ENCODE results near the gene TMEM132A.

DNA sequence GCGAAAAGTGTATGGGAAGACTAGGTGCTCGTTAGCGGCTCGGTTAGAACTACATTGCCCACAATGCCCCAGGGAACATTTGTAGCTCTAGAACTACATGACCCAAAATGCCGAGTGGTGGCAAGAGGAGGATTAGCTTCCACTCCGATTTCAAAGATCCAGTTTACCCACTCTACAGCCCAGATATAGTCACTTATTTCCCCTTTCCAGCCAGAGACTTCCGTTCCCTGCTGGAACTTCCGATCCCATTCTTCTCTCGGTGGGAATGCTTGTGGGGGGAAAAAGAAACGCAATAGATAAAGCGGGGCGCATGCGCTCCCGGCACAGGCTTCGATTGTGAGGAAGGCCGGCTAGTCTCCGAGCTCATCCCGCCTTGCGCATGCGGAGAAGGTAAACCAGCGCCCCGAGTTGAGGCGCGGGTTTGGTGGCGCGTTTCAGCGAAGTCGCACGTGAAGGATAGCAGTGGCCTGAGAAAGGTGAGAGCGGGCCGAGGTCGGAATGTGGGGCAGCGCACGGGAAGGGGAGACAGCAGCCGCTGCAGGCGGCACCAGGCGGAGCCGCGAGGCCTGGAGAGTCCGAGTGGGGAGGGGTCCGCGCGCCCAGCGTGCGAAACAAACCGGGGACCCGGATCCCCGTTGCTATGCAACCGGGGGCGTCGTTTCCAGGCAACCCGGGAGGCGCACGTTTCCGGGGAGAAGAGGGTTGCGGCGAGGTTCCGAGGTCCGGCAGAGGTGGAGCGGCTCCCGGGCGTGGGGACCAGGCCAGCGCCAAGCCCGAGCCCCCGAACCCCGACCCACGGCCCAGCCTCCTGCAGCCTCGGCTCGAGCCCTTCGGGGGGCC, 10.2 kb upstream of the TMEM132A start, which contains the start of gene TMEM109:
- peak; percentile 37; the same call in 1 of the 2 replicates for TF ChIP-seq POLR2A (IDR thresholded peaks at IDR 0.05; ENCODE audit: low read depth, low read length)
- TF ChIP-seq POLR2AphosphoS5 (IDR thresholded peaks at IDR 0.05; ENCODE audit: low read depth, low read length): no peak; the same call in 1 of the 2 replicates
- peak; percentile 34; the same call in 1 of the 2 replicates for TF ChIP-seq SPI1 (IDR thresholded peaks at IDR 0.05; ENCODE audit: low read depth, low read length)
- TF ChIP-seq TAF1 (IDR thresholded peaks at IDR 0.05; ENCODE audit: low read depth, low read length): 0 out of 2 replicates have a peak, but pooled peaks have one; percentile 41
- 0 out of 2 replicates have a peak, but pooled peaks have one; percentile 6 for TF ChIP-seq POU2F2 (IDR thresholded peaks at IDR 0.05; ENCODE audit: low read depth, low read length)

Data from GM12891 (cell line).